Renal cortex interstitium (tissue), 15 donors: ENCODE data around the gene UFD1. TPM values are rescaled to one million over a fixed set of nuclear protein-coding genes. Genes with fewer than 3 reads are reported as not detected.
A peak's percentile ranks its signal among the peaks of the same experiment; 100 is the strongest.

ENCODE experiments used
- DNase-seq, 11 donors: peaks; one replicate each; pipeline ENCODE4 v3.0.0-alpha.2; 2013; ENCODE audit warnings: low read depth in 9 of 11, low spot score in 4 of 11; ENCODE audit errors: extremely low read depth in 1 of 11
- long read RNA-seq, 16 experiments: transcript quantifications; one replicate each; lab custom pipeline, GENCODE V29; 2026
- polyA plus RNA-seq, 3 donors: library from polyadenylated mRNA; unstranded; fragments of 120-200 nt; gene quantifications; one replicate each; pipeline ENCODE4 v1.2.1, GENCODE V29; 2013; ENCODE audit not compliant: insufficient read length in 3 of 3

The UFD1 gene
- 10 to 100 TPM; 62.1 to 65.5 (median 62.9) TPM for polyA plus RNA-seq
- long read RNA-seq, donor 1, transcript UFD1-201 (12 exons, 1,814 nt), result major isoform, 12 of 20 reads
- long read RNA-seq, donor 1, partial matches to known transcripts, result 6 of 20 reads
- long read RNA-seq, donor 1, other reads (novel, unspliced or antisense), result 0 of 20 reads
- long read RNA-seq, donor 2, transcript UFD1-201 (12 exons, 1,814 nt), result major isoform, 24 of 33 reads
- long read RNA-seq, donor 2, partial matches to known transcripts, result 8 of 33 reads
- long read RNA-seq, donor 2, other reads (novel, unspliced or antisense), result 0 of 33 reads
- long read RNA-seq, donor 3, transcript UFD1-201 (12 exons, 1,814 nt), result major isoform, 34 of 37 reads
- long read RNA-seq, donor 3, partial matches to known transcripts, result 0 of 37 reads
- long read RNA-seq, donor 3, other reads (novel, unspliced or antisense), result 0 of 37 reads
- long read RNA-seq, donor 4, full-length matches to known transcripts, result 19 of 29 reads
- long read RNA-seq, donor 4, partial matches to known transcripts, result 10 of 29 reads
- long read RNA-seq, donor 4, other reads (novel, unspliced or antisense), result 0 of 29 reads
- long read RNA-seq, donor 5, full-length matches to known transcripts, result 26 of 26 reads
- long read RNA-seq, donor 5, partial matches to known transcripts, result 0 of 26 reads
- long read RNA-seq, donor 5, other reads (novel, unspliced or antisense), result 0 of 26 reads
- long read RNA-seq, donor 6, full-length matches to known transcripts, result 15 of 20 reads
- long read RNA-seq, donor 6, partial matches to known transcripts, result 5 of 20 reads
- long read RNA-seq, donor 6, other reads (novel, unspliced or antisense), result 0 of 20 reads
- long read RNA-seq, donor 7, transcript UFD1-201 (12 exons, 1,814 nt), result major isoform, 19 of 22 reads
- long read RNA-seq, donor 7, partial matches to known transcripts, result 0 of 22 reads
- long read RNA-seq, donor 7, other reads (novel, unspliced or antisense), result 0 of 22 reads
- long read RNA-seq, donor 8, full-length matches to known transcripts, result 32 of 40 reads
- long read RNA-seq, donor 8, partial matches to known transcripts, result 8 of 40 reads
- long read RNA-seq, donor 8, other reads (novel, unspliced or antisense), result 0 of 40 reads
- long read RNA-seq, donor 9, transcript UFD1-201 (12 exons, 1,814 nt), result major isoform, 26 of 39 reads
- long read RNA-seq, donor 9, partial matches to known transcripts, result 7 of 39 reads
- long read RNA-seq, donor 9, other reads (novel, unspliced or antisense), result 5 of 39 reads
- long read RNA-seq, donor 10, full-length matches to known transcripts, result 29 of 46 reads
- long read RNA-seq, donor 10, partial matches to known transcripts, result 17 of 46 reads
- long read RNA-seq, donor 10, other reads (novel, unspliced or antisense), result 0 of 46 reads
- long read RNA-seq, donor 11, transcript UFD1-201 (12 exons, 1,814 nt), result major isoform, 12 of 12 reads
- long read RNA-seq, donor 11, partial matches to known transcripts, result 0 of 12 reads
- long read RNA-seq, donor 11, other reads (novel, unspliced or antisense), result 0 of 12 reads
- long read RNA-seq, donor 12, partial matches to known transcripts, result 0 of 2 reads
- long read RNA-seq, donor 12, other reads (novel, unspliced or antisense), result 0 of 2 reads
- long read RNA-seq, donor 13, full-length matches to known transcripts, result 32 of 53 reads
- long read RNA-seq, donor 13, partial matches to known transcripts, result 21 of 53 reads
- long read RNA-seq, donor 13, other reads (novel, unspliced or antisense), result 0 of 53 reads
- long read RNA-seq, donor 14, transcript UFD1-201 (12 exons, 1,814 nt), result major isoform, 16 of 16 reads
- long read RNA-seq, donor 14, partial matches to known transcripts, result 0 of 16 reads
- long read RNA-seq, donor 14, other reads (novel, unspliced or antisense), result 0 of 16 reads
- long read RNA-seq, donor 15, transcript UFD1-201 (12 exons, 1,814 nt), result major isoform, 7 of 8 reads
- long read RNA-seq, donor 15, partial matches to known transcripts, result 0 of 8 reads
- long read RNA-seq, donor 15, other reads (novel, unspliced or antisense), result 0 of 8 reads
- long read RNA-seq, donor 16, transcript UFD1-201 (12 exons, 1,814 nt), result major isoform, 36 of 75 reads
- long read RNA-seq, donor 16, partial matches to known transcripts, result 31 of 75 reads
- long read RNA-seq, donor 16, other reads (novel, unspliced or antisense), result 8 of 75 reads

- DNase-seq, result peak in 9 of 11 donors; percentile 59 to 79 (median 72)
Observed at GRCh38 chr22:19478901-19479354, at the start of gene UFD1. Gene UFD1, minus strand, starts transcription at chr22:19479193. Its CDS starts 108 bp downstream, at chr22:19479085.

DNA sequence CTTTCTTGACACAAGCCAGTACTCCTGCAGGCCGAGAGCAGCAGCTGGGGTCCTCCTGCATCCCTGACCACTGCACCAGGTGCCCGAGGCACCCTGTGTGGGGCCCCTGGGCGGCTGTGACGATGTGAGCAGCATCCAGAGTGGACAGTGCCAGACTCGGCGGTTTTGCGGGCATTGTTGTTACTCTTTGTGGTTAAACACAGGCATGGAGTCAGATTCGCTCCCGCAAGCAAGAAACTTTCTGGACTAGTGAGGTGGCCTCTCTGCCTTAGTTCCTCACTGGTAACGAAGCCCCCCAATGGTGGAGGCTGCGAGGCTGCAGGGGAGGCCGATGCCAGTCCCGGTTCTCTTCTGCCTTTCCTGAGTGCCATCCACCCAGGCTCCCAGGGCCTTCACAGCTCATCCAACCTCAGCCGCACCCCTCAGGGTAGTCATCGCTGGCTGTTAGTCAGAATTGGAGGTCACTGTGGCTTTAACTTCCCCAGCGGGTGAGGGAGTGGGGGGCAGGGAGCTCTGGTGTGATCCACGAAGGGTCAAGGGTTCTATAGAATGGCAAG lies 48.9 kb upstream of the UFD1 start:
- DNase-seq, result no peak

GRCh38 chr22:19527321-19527721 lies 48.3 kb upstream of the UFD1 start:
- no peak for DNase-seq

GRCh38 chr22:19526702-19527111 lies 47.7 kb upstream of the UFD1 start:
- DNase-seq, result no peak

DNA sequence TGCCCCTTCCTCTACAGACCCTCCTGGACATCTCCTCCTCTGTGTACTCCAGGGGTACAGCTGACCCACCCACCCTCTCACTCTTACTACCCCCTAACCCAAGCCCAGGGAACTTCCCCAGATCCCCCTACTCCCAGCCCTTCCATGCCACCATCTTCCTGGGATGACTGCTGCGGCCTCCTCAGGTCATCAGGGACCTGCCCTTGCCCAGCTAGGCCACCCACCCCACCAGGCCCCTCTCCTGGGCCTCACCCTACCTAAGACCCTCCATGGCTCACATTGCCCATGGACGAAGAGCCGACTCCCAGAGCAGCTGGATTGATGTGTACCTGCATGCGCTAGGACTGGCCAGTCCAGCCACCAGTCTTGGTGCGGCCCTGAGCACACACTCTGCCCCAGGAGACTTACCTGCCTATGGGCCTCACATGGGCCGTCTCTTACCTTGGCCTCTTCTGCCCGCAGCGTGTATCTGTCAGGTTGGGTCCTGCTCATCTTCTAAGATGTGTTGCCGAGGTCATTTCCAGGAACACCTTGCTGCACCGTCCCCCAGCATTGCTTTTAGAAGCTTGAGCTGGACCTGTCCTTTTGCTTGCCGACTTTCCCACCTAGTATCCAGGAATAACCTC lies 47.2 kb upstream of the UFD1 start:
- no peak for DNase-seq

DNA sequence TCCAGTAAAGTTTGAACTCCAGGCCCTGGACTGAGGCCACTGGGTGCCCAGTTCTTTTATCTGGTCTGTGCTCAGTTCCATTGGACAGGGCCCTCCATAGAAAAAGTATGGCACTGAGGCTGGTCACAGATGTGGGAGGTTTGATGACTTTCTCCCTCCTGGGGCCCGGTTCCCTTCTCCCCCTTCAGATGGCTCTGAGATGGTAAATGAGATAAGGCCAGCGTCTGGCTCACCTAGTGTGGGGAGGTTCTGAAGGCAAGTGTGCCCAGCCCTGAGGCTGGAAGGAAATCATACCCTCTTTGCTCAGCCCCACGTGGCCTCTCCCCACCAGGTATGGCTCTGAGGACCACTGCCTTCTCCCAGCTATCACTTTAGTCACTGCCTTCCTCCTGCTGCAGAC lies 46.7 kb upstream of the UFD1 start:
- DNase-seq, result no peak

DNA sequence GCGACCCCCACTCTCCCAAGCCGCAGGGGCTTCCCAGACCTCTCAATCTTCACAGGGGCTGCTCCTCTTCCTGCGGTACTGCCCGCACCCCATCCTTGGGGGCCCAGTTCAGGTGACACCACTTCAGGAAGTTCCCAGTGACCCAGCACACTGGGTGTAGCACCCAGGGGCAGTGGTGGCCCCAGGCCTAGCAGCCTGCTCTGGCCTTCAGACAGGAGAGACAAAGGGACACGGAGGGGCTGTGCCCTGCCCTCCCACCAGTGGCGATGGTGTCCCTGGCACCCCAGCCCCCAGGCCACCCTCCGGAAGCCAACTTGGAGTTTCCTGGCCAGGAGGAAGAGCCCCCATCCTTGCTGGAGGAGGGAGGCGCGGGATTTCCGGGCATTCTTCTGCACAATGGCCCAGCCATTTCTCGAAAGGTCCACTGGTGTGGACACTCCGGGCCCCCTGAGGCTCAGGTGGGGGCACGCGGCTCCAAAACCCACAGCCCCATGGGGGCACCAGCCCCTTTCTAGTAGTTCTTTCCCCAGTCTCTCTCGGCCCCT lies 46.2 kb upstream of the UFD1 start:
- no peak for DNase-seq

DNA sequence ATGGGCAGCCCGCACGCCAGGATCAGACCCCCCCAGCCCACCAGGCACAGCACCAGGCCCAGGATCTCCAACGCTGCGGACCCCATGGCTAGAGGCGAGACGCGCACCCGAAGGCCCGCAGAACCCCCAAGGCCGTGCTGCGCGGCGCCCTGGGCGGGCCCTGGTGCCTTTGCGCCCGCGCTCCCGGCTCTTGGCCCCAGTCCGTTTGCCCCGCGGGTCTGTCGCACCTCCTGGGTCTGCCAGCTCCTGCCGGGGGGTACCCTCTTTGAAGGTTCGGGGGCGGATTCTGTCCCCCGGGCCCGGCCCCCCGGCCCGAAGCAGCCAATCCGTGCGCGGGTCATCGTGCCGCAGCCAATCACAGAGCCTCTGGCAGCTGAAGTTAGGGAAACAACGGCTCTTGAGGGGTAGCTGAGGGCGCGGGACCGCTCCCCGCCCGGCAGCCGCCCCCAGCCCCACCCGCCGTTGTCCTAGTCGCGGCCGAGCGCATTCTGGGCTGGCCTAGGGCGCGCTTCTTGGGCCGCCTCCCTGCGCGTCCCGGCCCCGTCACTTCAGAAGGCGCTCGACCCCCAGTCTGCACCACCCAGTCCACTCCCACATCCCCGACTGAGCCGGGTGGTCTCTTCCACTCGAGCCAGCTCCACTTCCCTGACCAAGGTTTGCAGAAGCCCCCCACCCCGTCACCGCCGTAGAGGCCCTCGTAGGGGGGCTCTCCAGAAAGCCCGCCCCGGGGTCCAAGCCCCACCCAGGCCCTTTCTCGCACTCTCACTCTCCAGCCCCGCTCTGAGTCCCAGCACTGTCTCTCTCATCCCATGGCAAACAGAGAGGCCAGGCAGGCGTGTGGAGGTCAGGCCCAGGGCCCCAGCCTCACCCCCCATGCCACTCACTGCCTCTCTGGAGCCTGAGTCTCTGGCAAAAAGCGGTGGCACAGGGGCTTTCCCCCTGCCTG lies 45.5 kb upstream of the UFD1 start, which contains the start of gene CLDN5:
CLDN5 (minus strand) TSS at position 241 of the 946 bp plus-strand sequence; CDS start at position 86, 155 bp downstream.
- peak in 4 of 11 donors; percentile 9 to 27 (median 22) for DNase-seq

GRCh38 chr22:19523240-19524169 lies 44.5 kb upstream of the UFD1 start:
- DNase-seq, result peak in 4 of 11 donors; percentile 4 to 22 (median 13)

DNA sequence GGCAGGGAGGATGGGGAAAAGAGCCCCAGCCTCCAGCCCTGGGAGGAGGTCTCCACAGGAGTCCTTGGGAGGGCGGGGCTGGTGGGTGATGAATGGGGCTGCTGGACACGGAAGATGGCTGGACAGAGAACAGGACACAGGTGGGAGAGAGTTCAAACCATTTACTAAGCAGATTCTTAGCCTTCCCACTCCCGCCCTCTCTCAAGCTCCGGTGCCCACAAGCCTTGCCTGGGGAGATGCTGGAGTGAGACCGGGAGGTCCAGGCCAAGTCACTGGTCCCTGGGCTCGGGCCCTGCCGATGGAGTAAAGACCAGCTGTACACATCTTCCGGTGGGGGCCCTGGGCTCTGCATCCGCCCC lies 43.9 kb upstream of the UFD1 start:
- no peak for DNase-seq

- no peak for DNase-seq
Observed at GRCh38 chr22:19522190-19522880, 43.3 kb upstream of the UFD1 start.

GRCh38 chr22:19520566-19521305 lies 41.7 kb upstream of the UFD1 start:
- DNase-seq, result no peak

GRCh38 chr22:19520007-19520406 lies 41.0 kb upstream of the UFD1 start:
- no peak for DNase-seq
